Airway epithelial cell (primary cell): ENCODE results near the gene BSX. TPM values are rescaled to one million over a fixed set of nuclear protein-coding genes. Genes with fewer than 3 reads are reported as not detected.

Source experiments
- total RNA-seq: library from RNA; depleted of rRNA; stranded (reverse); fragments of >200 nt; gene quantifications from 2 replicates; pipeline ENCODE4 v1.2.3, GENCODE V29; 2015

The BSX gene
- not detected in 2 replicates for total RNA-seq

GRCh38 chr11:122981388-122982264 lies at the start of gene BSX:
Gene BSX, minus strand, starts transcription at chr11:122981834. Its CDS starts 163 bp downstream, at chr11:122981671.

Other genes with a start within 250 kb of the BSX start
- 0.07 and 1.1 TPM in 2 replicates for gene CRTAM, start 143.3 kb downstream of the BSX start, total RNA-seq
- gene JHY, start 99.1 kb downstream of the BSX start, total RNA-seq, result 1.3 and 2.3 TPM in 2 replicates
- gene HSPA8, start 80.3 kb upstream of the BSX start, total RNA-seq, result 1,121 and 1,264 TPM in 2 replicates
- 16.9 and 25.7 TPM in 2 replicates for gene CLMP, start 213.4 kb upstream of the BSX start, total RNA-seq